HepG2 (cell line): ENCODE data around the gene NDUFS4.

Experiments used
- ARID2 ChIP-seq: sonication (generic); formaldehyde crosslinking; IDR thresholded peaks from 2 replicates; pipeline ENCODE4 v1.8.1; 2022; ENCODE audit warnings: mild to moderate bottlenecking, missing genetic modification reagents, borderline replicate concordance
- ATAD3A ChIP-seq: sonication (generic); formaldehyde crosslinking; IDR thresholded peaks from 2 replicates; pipeline ENCODE4 v1.4.0; 2020; ENCODE audit warnings: missing genetic modification reagents
- BRCA1 ChIP-seq: sonication (generic); formaldehyde crosslinking; IDR thresholded peaks from 2 replicates; pipeline ENCODE4 v1.4.0; 2020; ENCODE audit warnings: missing genetic modification reagents
- NFIC ChIP-seq: IDR thresholded peaks from 2 replicates; pipeline ENCODE4 v1.6.1; 2012; ENCODE audit warnings: mild to moderate bottlenecking, low read length, inconsistent platforms
- POLR2AphosphoS5 ChIP-seq: IDR thresholded peaks from 2 replicates; pipeline ENCODE4 v1.6.1; 2012; ENCODE audit warnings: low read depth, low read length
- PRDM10 ChIP-seq: sonication (generic); formaldehyde crosslinking; IDR thresholded peaks from 2 replicates; pipeline ENCODE4 v1.4.0; 2020; ENCODE audit warnings: low read depth, missing genetic modification reagents
- RAD21 ChIP-seq: fragments of 450-650 bp; formaldehyde crosslinking; IDR thresholded peaks from 2 replicates; pipeline ENCODE4 v1.5.0; 2020; ENCODE audit warnings: mild to moderate bottlenecking
- SIN3A ChIP-seq: IDR thresholded peaks from 2 replicates; pipeline ENCODE4 v1.6.1; 2011; ENCODE audit warnings: low read depth, mild to moderate bottlenecking, control low read depth, low read length, borderline replicate concordance
- ZFP1 ChIP-seq: IDR thresholded peaks from 2 replicates; pipeline ENCODE4 v1.6.1; 2016
- ZNF776 ChIP-seq: sonication (generic); formaldehyde crosslinking; IDR thresholded peaks from 2 replicates; pipeline ENCODE4 v1.4.0; 2020; ENCODE audit warnings: mild to moderate bottlenecking, missing genetic modification reagents
- TF ChIP-seq, protein P1 (sequence below): sonication (generic); formaldehyde crosslinking; conservative IDR thresholded peaks from 2 replicates; pipeline ENCODE4 v1.4.0; 2020; ENCODE audit warnings: missing genetic modification reagents
- TF ChIP-seq, protein P2 (sequence below): sonication (generic); formaldehyde crosslinking; IDR thresholded peaks from 2 replicates; pipeline ENCODE4 v1.8.1; 2023; ENCODE audit warnings: missing genetic modification reagents, inconsistent platforms, borderline replicate concordance

GRCh38 chr5:53590759-53591158, 30.3 kb downstream of the NDUFS4 start:
- no peak for TF ChIP-seq RAD21 (CRISPR knock-in tag)
- no peak for TF ChIP-seq ZFP1 (CRISPR knock-in tag)
- TF ChIP-seq ZNF776 (CRISPR knock-in tag): no peak
- TF ChIP-seq, protein P1, sequence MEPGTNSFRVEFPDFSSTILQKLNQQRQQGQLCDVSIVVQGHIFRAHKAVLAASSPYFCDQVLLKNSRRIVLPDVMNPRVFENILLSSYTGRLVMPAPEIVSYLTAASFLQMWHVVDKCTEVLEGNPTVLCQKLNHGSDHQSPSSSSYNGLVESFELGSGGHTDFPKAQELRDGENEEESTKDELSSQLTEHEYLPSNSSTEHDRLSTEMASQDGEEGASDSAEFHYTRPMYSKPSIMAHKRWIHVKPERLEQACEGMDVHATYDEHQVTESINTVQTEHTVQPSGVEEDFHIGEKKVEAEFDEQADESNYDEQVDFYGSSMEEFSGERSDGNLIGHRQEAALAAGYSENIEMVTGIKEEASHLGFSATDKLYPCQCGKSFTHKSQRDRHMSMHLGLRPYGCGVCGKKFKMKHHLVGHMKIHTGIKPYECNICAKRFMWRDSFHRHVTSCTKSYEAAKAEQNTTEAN (CRISPR knock-in tag): no peak
- no peak for TF ChIP-seq PRDM10 (CRISPR knock-in tag)
- TF ChIP-seq POLR2AphosphoS5: no peak
- no peak for TF ChIP-seq ARID2 (CRISPR knock-in tag)
- no peak for TF ChIP-seq ATAD3A (CRISPR knock-in tag)
- TF ChIP-seq SIN3A: no peak
- TF ChIP-seq, protein P2, sequence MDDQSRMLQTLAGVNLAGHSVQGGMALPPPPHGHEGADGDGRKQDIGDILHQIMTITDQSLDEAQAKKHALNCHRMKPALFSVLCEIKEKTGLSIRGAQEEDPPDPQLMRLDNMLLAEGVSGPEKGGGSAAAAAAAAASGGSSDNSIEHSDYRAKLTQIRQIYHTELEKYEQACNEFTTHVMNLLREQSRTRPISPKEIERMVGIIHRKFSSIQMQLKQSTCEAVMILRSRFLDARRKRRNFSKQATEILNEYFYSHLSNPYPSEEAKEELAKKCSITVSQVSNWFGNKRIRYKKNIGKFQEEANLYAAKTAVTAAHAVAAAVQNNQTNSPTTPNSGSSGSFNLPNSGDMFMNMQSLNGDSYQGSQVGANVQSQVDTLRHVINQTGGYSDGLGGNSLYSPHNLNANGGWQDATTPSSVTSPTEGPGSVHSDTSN (CRISPR knock-in tag): no peak
- TF ChIP-seq NFIC: no peak
- no peak for TF ChIP-seq BRCA1 (CRISPR knock-in tag)
